ENCODE data around the gene ID3.
A peak's percentile ranks its signal among the peaks of the same experiment; 100 is the strongest.

Gene ID3

DNA sequence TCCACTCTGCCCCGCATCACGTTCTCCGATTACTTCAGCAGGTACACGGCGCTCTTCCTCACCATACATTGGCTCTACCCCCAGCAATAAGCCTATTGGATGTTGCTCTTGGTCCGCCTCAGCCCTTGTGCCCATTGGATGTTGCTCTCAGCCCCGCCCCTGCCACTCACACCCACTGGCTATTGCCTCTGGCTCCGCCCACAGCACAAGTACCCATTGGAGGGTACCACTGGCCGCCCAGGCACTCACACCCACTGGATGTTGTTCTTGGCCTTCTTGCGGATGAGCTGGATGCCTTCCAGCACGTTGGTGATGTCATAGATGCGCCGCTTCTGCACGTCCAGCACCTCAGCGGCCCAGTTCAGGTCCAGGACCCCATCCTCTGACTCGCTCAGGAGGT, 37.7 kb downstream of the ID3 start:
- Histone ChIP-seq H3K9ac (peak overlapping the region; percentile 38; the same call in 1 of the 2 replicates), H3K27ac (peak overlapping the region; percentile 68), H3K4me3 (no peak overlapping the region), H3K27me3 (no peaks in the 10 kb centered on the region), H3K9me3 (no peaks in the 10 kb centered on the region), H3K4me1 (peaks cover 66% of the 10 kb centered on the region), H3K36me3 (peaks cover 83% of the 10 kb centered on the region), H3K4me2 (peak overlapping the region; percentile 57), H4K20me1 (peaks cover 69% of the 10 kb centered on the region)
- TF ChIP-seq Cebpa-rat (IDR thresholded peaks at IDR 0.05), result no peak

- no peak overlapping the region for H3K4me2 ChIP-seq
- H3K4me1 ChIP-seq, result peaks cover 29% of the 10 kb centered on the region
- H3K36me3 ChIP-seq, result peaks cover 100% of the 10 kb centered on the region
- no peaks in the 10 kb centered on the region for H3K9me3 ChIP-seq
- H3K4me3 ChIP-seq, result no peak overlapping the region
- no peak overlapping the region for H3K9ac ChIP-seq
- H4K20me1 ChIP-seq, result peaks cover 93% of the 10 kb centered on the region
- TF ChIP-seq Cebpa-rat (IDR thresholded peaks at IDR 0.05), result no peak
- H3K27me3 ChIP-seq, result no peaks in the 10 kb centered on the region
- no peak overlapping the region for H3K27ac ChIP-seq
These were observed 41.7 kb downstream of the ID3 start for GRCh38 chr1:23517581-23517980.

DNA sequence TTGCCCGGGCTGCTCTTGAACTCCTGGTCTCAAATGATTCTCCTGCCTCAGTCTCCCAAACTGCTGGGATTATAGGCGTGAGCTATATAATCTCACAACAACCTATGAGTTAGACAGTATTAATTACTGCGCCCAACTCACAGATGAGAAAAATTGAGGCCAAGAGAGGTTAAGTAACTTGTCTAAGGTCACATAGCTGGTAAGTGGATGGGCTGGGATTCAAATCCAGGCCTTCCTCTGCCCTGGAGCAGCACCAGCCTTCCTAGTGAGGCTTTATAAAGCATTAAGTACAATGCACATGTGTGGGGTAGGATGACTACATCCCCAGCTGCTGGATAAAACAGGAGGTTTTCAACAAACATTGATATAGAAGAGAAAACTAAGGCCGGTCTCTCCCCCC, 43.4 kb downstream of the ID3 start:
- H4K20me1 ChIP-seq, result peaks cover 93% of the 10 kb centered on the region
- peaks cover 12% of the 10 kb centered on the region for H3K4me1 ChIP-seq
- H3K4me2 ChIP-seq, result no peak overlapping the region
- no peaks in the 10 kb centered on the region for H3K9me3 ChIP-seq
- peaks cover 100% of the 10 kb centered on the region for H3K36me3 ChIP-seq
- no peak for TF ChIP-seq Cebpa-rat (IDR thresholded peaks at IDR 0.05)
- H3K4me3 ChIP-seq, result no peak overlapping the region
- H3K27me3 ChIP-seq, result no peaks in the 10 kb centered on the region
- 0 out of 2 replicates have a peak overlapping the region, but pooled peaks have one; percentile 14 for H3K27ac ChIP-seq
- H3K9ac ChIP-seq, result no peak overlapping the region

GRCh38 chr1:23514111-23514679, 45.1 kb downstream of the ID3 start:
- Histone ChIP-seq H3K36me3 (peaks cover 100% of the 10 kb centered on the region), H4K20me1 (peaks cover 98% of the 10 kb centered on the region), H3K27me3 (no peaks in the 10 kb centered on the region), H3K9ac (no peak overlapping the region), H3K9me3 (no peaks in the 10 kb centered on the region), H3K4me3 (no peak overlapping the region), H3K4me1 (peaks cover 4% of the 10 kb centered on the region; the same call in 1 of the 2 replicates), H3K4me2 (no peak overlapping the region), H3K27ac (no peak overlapping the region)
- TF ChIP-seq Cebpa-rat (IDR thresholded peaks at IDR 0.05), result no peak

DNA sequence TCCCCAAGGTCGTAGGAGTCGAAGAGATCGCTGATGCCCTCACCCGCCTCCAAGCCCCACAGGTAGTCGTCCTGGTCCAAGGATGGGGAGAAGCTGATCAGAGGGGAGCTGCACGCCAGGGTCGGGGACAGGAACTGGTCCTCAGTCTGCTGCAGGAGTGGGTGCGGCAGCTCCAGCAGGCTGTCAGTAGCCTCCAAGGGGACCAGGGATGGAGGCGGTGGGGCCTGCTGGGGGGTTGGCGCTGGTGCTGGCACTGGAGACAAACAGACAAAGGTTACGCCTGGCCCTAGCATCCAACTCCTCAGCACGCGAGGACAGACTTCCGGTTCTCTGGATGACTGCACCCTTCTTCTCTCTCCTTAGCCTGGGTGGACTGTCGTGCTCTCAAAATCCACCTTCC, 49.4 kb downstream of the ID3 start:
- Histone ChIP-seq H3K4me3 (no peak overlapping the region), H3K9me3 (no peaks in the 10 kb centered on the region), H3K36me3 (peaks cover 100% of the 10 kb centered on the region), H4K20me1 (peaks cover 89% of the 10 kb centered on the region), H3K4me1 (peaks cover 33% of the 10 kb centered on the region), H3K27ac (peak overlapping the region; percentile 60; the same call in 1 of the 2 replicates), H3K27me3 (no peaks in the 10 kb centered on the region), H3K9ac (no peak overlapping the region), H3K4me2 (no peak overlapping the region)
- TF ChIP-seq Cebpa-rat (IDR thresholded peaks at IDR 0.05), result no peak
